ENCODE data around the gene BABAM2. TPM values are rescaled to one million over a fixed set of nuclear protein-coding genes. Genes with fewer than 3 reads are reported as not detected.
"Not testable (repeated sequence)": the region's sequence is repeated elsewhere in the genome, so short reads cannot be mapped to it uniquely, and the experiment has no call there.

BABAM2 gene
- polyA plus RNA-seq, 3 donors, result 50.8 to 57.8 (median 56.1) TPM

DNA sequence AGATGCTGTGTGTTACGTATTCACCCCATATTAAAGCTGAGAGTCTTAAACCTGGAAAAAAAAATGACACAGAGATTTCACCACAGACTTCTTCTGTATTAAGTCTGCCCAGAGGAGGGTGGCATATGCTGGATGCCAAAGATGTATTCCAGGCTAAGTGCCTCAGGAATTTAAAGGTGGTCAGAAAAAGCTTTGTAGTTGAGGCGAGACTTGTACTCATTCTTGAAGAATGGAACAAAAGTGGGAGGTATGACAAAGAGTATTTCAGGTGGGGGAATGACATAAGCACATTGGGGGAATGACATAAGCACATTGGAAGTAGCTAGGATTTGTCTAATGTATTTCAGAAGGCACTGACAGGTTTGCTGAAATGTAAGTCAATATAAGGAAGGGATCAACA is 98.6 kb downstream of the BABAM2 start:
- no peak for DNase-seq (ENCODE audit: extremely low read depth in 1 of 11, low read depth in 9 of 11, low spot score in 4 of 11)

DNA sequence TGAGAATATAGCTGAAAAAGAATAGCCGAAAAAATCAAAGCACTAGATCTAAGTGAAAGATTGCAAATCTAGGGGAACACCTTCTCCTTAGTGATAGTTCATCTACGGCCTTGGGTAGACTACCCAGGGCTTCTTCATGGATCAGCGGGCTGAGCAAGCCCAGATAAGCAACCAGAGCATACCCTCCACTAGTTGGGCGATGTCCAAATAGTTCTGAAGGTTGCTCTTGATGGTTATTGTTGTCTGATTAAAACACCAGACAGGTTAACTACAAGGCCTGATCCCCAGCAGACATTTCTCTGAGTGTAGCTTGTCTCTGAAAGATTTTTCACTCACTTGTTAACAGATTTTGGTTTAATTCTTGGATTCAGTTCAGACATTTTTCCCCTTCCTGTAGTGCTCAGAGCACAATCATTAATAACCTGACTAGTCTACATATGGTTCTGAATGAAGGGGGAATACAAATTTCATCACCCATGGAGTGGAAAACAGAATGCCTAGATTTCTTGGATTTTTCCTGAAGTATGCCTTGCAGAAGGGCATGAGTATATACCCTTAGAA is 99.6 kb downstream of the BABAM2 start:
- no peak for DNase-seq (ENCODE audit: extremely low read depth in 1 of 11, low read depth in 9 of 11, low spot score in 4 of 11)

DNA sequence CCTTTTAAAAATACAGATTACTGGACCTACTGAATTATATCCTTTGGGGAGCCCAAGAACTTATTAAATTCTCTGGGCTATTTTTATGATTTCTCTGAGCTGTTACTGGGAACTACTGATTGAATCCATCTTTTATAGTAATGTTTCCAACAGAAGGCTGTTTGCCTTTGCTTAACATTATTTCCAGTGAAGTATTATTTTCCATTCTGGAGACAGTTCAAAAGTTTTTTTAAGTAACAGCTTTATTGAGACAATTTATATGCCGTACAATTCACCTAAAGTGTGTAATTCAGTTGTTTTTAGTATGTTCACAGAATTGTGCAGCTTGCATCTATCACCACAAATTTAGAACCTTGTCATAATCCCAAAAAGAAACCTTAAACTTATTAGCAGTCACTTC is 100.6 kb downstream of the BABAM2 start:
- DNase-seq (ENCODE audit: extremely low read depth in 1 of 11, low read depth in 9 of 11, low spot score in 4 of 11), result no peak

DNA sequence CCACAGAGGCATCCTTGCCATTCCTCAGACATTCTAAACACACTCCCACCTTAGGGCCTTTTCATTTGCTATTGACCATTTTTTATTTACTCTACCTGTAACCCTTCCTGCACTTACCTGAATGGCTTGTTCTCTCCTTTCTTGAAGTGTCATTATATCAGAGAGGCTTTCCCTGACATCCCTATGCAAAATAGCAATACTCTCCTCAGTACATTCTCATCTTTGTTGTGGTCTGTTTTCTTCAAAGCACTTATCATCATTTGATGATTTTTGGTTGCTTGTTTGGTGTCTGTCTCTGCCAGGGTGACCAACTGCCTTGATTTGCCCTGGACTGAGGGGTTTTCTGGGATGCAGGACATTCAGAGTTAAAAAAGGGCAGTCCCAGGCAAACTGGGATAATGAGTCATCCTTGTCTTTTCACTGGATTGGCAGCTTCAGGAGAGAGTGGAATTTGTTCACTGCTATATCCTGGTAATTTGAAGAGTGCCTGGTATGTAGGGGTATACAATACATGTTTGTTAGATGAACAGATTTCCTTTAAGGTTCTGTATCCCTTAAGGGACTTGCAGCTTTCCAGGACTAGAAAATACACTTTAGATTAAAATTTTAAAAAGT is 102.4 kb downstream of the BABAM2 start:
- DNase-seq (ENCODE audit: extremely low read depth in 1 of 11, low read depth in 9 of 11, low spot score in 4 of 11), result no peak

DNA sequence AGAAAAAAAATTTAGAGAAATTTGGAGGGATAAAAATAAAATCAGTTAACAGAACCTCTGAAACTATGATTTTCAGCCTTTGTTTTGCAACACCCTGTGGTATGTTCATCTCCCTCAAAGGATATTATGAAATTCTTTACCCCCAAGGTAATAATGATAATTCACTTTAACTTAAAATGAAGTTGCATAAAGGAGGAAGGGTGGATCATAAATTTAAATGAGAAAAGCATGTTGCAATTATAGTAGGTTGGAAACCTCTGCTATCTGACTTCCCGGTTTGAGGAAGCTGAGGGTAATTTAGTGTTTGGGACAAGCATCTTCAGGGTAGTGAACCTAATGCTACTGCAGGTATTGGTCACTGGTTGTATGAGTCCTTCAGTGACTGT is 102.9 kb downstream of the BABAM2 start:
- DNase-seq (ENCODE audit: extremely low read depth in 1 of 11, low read depth in 9 of 11, low spot score in 4 of 11), result no peak

DNA sequence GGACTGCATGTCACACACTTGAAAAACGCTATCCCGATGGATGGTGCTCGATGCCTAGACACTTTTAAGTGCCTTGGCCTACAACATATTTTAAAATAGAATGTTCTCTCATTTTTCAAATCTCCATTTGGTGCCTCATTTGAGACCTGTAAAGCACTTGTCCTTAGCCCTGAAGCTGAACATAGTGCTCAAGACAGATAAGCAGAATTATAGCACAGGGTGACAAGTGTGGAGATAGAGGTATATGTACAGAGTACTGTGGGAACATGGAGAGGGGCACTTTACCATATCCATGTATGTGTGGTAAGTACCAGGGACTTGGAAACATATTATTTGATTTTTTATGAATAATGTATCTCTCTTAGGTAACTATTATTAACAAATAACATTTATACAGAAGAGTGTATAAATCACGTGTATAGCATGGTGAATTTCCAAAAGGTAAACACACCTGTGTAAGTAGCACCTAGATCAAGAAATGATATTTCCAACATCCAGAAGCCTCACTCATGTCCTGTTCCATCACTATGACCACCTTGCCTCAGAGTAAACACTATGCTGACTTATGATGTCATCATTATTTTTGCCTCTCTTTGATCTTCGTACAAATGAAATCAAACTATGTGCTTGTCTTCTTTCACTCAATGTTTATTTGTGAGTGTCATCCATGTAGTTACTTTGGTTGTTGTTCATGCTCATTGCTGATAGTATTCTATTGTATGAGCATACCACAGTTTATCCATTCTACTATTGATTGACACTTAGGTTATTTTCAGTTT is 103.6 kb downstream of the BABAM2 start:
- DNase-seq (ENCODE audit: extremely low read depth in 1 of 11, low read depth in 9 of 11, low spot score in 4 of 11), result no peak

DNA sequence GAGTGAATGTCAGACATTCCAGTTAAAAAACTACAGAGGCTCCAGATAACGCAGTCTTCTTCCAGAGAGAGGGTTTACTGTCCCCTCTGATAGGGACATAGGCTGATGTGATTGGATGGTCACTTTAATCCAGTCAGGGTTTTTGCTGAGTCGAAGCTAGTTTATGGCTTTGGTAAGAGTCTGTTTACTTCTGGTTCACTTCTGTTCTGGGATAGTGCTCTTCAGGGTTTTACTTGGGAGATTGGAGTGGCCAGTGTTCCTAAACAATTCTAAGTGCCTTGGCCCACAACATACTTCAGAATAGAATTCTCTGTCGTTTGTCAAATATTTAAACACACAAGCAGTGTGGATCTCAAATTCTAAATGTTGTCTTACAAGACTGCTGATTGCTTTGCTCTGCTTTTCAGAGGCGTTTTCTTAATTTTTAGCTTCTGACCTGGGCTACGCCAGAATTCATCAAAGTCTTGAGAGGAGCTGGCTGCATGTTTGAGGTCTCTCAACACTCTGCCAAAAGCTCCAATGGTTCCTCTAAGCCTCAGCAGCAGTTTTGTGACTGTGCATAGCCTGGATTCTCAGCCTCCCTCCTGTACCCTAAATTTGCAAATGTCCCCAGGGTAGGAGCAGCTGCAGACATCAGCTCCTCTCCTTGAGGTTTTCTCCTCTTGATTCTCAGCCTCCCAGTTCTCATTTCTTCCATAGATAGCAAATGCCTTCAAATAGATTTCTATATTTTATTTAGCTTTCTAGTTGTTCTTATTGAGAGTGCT is 105.8 kb downstream of the BABAM2 start:
- DNase-seq (ENCODE audit: extremely low read depth in 1 of 11, low read depth in 9 of 11, low spot score in 4 of 11), result no peak

DNA sequence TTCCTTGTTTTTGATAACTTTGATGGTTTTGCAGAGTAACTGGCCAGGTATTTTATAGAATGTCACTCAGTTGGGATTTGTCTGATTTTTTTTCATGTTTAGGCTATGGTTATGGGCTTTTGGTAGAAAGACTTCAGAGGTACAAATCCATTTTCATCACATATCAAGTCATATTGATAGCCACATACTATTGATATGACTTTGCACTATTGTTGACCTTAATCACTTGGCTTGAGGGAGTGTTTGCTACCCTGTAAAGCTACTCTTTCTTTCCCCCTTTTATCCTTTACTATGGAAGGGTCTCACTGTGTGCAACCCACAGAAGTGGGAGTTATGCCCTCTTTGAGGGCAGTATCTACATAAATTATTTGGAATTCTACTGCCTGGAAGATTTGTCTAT is 109.8 kb downstream of the BABAM2 start:
- DNase-seq (ENCODE audit: extremely low read depth in 1 of 11, low read depth in 9 of 11, low spot score in 4 of 11), result no peak

DNA sequence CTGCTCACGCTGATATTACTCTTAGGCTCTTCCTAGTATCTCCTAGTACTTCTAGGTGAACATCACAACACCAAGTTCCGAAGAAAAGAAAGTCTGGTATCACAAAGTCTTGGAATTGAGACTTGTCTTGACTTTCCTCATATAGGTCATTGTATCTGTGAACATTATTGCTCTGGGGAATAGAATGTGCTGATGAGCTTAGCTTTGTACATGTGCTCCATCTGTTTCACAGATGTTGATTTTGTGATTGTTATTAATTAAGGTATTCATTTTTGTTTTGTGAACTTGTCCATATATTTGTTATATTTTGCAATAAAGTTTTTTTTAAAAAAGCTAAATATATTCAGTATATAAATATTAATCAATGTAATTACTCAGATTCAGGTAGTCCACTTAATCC is 111.7 kb downstream of the BABAM2 start:
- DNase-seq (ENCODE audit: extremely low read depth in 1 of 11, low read depth in 9 of 11, low spot score in 4 of 11), result no peak

DNA sequence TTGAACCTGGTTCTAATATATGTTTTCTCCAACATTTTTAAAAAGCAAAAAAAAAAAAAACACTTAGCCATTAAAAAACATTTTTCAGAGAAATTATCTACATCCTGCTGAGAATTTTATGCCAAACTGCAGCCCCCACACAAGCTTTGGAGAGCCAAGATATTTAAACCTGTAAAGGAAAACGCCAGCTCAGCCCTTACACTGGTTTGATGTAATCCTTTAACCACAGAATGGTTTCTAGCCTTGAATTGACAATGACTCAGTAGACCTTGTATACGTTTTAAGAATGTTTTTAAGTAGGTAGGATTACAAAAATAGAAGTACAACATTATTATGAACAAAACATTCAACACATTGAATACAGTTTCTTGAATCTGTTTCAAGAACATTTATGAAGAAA is 113.6 kb downstream of the BABAM2 start:
- no peak for DNase-seq (ENCODE audit: extremely low read depth in 1 of 11, low read depth in 9 of 11, low spot score in 4 of 11)

DNA sequence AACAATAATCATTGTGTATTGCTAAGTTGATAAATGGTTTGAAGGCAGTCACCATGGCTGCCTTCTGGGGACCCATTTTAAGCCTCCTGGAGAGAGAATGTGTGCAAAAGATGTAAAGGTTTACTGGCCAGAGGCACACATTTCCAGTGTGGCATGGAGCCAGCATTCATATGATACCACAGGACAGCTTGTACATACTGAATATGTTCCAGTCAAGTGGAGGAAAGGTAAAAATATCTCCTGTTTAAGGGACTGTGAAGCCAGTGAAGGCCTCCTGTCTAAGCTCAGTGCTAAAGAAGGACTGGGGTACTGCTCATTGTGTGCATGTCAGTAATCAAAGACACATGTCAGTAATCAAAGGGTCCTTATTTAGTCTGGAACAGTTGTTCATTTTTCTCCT is 119.2 kb downstream of the BABAM2 start:
- DNase-seq (ENCODE audit: extremely low read depth in 1 of 11, low read depth in 9 of 11, low spot score in 4 of 11), result peak in 2 of 11 donors; percentile 4 to 8

DNA sequence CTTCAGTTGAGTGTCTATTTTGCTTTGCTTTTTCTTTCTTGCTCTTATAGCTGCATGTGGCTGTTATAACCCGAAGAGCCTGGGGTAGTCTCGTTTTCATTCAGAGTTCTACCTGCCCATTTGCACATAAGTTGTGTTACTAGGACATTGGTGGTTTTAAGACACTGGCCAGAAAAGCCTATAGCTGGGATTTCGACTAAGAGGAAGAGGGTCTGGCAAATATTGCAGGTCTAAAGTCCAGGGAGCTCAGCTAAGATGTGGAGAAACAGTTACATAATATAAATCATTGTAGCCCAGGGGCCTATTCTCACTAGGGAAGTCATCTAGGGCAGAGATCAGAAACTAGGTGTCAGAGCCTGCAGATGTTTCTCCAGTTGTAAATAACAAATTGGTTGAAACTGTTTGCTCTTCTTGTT is 120.8 kb downstream of the BABAM2 start:
- no peak for DNase-seq (ENCODE audit: extremely low read depth in 1 of 11, low read depth in 9 of 11, low spot score in 4 of 11)

DNA sequence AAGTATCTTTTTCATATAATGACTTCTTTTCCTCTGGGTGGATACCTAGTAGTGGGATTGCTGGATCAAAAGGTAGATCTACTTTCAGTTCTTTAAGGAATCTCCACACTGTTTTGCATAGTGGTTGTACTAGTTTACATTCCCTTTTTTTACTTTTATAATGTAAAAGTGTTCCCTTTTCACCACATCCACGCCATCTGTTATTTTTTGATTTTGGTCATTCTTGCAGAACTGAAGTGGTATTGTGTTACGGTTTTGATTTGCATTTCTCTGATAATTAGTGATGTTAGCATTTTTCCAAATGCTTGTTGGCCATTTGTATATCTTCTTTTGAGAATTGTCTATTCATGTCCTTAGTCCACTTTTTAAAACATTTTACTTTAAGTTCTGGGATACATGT is 127.9 kb downstream of the BABAM2 start:
- not testable (repeated sequence) for DNase-seq (ENCODE audit: extremely low read depth in 1 of 11, low read depth in 9 of 11, low spot score in 4 of 11)

DNA sequence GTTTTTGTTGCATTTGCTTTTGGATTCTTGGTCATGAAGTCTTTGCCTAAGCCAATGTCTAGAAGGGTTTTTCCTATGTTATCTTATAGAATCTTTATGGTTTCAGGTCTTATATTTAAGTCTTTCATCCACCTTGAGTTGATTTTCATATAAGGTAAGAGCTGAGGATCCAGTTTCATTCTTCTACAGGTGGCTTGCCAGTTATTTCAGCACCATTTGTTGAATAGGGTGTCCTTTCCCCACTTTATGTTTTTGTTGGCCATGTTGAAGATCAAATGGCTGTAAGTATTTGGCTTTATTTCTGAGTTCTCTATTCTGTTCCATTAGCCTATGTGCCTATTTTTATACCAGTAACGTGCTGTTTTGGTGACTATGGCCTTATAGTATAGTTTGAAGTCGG is 129.0 kb downstream of the BABAM2 start:
- DNase-seq (ENCODE audit: extremely low read depth in 1 of 11, low read depth in 9 of 11, low spot score in 4 of 11), result not testable (repeated sequence)

DNA sequence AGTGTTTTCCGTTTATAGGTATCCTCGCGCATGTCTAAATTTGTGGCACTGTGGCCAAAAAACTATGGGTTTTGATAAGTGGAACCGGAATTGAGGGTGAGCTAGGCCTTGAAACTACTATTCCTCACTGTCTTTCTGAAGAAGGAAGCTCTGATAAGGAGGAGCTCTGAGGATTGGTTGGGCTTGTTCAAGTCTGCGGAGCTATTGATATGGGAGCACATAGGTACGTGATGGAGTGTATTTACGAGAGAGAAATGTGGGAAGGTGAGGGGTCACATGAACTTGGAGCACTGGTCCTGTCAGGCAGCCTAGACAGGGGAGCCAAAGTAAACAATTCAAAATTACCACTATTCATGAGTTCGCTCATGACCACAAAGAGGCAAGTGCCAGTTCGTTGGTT is 131.4 kb downstream of the BABAM2 start:
- no peak for DNase-seq (ENCODE audit: extremely low read depth in 1 of 11, low read depth in 9 of 11, low spot score in 4 of 11)

DNA sequence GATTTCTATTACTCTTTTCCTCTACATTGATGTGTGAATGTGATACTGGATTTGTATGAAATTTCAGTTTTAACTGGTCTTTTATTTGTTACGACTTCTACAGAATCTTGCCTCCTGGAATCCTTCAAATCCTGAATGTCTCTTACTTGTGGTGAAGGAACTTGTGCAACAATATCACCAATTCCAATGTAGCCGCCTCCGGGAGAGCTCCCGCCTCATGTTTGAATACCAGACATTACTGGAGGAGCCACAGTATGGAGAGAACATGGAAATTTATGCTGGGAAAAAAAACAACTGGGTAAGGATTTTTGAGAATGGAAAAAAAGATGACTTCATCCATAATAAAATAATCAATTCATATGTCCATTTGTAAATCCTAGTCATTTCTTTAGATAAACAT is 134.6 kb downstream of the BABAM2 start:
- DNase-seq (ENCODE audit: extremely low read depth in 1 of 11, low read depth in 9 of 11, low spot score in 4 of 11), result no peak

DNA sequence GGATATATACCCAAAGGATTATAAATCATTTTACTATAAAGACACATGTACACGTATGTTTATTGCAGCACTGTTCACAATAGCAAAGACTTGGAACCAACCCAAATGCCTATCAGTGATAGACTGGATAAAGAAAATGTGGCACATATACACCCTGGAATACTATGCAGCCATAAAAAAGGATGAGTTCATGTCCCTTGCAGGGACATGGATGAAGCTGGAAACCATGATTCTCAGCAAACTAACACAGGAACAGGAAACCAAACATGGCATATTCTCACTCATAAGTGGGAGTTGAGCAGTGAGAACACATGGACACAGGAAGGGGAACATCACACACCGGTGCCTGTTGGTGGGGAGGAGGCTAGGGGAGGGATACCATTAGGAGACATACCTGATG is 135.7 kb downstream of the BABAM2 start:
- DNase-seq (ENCODE audit: extremely low read depth in 1 of 11, low read depth in 9 of 11, low spot score in 4 of 11), result not testable (repeated sequence)

DNA sequence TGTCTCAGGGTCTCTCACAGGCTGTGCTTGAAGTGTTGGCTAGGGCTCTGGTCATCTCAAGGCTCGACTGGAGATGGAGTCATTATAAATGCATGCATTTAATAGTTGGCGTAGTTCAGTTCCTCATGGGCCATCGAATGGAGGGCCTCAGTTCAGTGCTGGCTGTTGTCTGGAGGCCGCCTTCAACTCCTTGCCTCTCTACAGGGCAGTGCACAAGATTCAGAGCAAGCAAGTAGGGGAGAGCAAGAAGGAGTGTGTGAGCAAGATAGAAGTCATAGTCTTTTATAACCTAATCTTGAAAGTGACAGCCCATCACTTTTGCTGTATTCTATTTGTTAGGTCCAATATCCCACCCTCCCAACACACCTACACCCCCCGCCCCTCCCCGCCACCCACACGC is 137.5 kb downstream of the BABAM2 start:
- no peak for DNase-seq (ENCODE audit: extremely low read depth in 1 of 11, low read depth in 9 of 11, low spot score in 4 of 11)

DNA sequence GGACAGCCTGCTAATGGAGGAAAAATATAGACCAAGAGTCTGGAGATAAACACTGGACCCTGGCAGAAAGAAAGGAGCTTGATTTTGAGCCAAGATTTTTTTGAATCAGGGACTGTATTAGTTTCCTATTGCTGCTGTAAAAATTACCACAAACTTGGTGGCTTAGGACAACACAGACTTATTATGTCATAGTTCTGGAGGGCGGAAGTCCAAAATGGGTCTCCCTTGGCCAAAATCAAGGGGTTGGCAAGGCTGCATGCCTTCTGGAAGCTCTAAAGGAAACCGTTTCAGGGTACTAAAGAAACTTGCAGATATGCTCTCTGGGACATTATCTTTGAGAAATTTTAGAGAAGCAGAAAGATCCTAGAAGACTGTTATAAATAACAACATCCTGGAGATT is 140.1 kb downstream of the BABAM2 start:
- no peak for DNase-seq (ENCODE audit: extremely low read depth in 1 of 11, low read depth in 9 of 11, low spot score in 4 of 11)

DNA sequence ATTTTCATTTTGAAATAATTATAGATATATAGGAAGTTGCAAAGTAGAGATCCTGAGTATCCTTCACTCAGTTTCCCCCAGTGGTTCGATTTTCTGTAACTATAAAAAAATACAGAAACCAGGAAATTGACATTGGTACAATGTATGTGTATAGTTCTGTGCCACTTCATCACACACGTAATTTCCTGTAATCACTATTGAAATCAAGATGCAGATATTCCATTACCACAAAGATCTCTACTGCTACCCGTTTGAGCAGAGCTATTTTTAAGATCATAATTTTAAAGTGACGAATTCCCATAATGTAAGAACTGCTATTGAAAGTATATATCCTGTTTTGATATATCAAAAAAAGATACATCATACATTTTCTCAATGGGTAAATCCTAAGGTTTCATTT is 142.3 kb downstream of the BABAM2 start:
- no peak for DNase-seq (ENCODE audit: extremely low read depth in 1 of 11, low read depth in 9 of 11, low spot score in 4 of 11)

Measured in renal cortex interstitium (tissue), 11 donors.